Fibroblast of the aortic adventitia (primary cell): ENCODE measurements around the gene COL23A1. TPM values are rescaled to one million over a fixed set of nuclear protein-coding genes. Genes with fewer than 3 reads are reported as not detected.

Experiments
- DNase-seq: peaks from one replicate; pipeline ENCODE4 v3.0.0-alpha.2; 2010; ENCODE audit warnings: low read depth
- H3K4me3 ChIP-seq: 2 replicates; pipeline ENCODE4 v1.5.1; 2011; ENCODE audit warnings: low read depth, mild to moderate bottlenecking, control low read depth, low read length, moderate library complexity
- total RNA-seq: library from RNA; depleted of rRNA; stranded (reverse); fragments of >200 nt; gene quantifications from 2 replicates; pipeline ENCODE4 v1.2.3, GENCODE V29; 2012; ENCODE audit warnings: low replicate concordance
- TF ChIP-seq, protein P1 (sequence below): IDR thresholded peaks from 2 replicates; pipeline ENCODE4 v1.5.1; 2011; ENCODE audit warnings: mild to moderate bottlenecking, low read length, control low read depth, inconsistent platforms; ENCODE audit not compliant: insufficient read depth

The COL23A1 gene
- total RNA-seq, 1 donor = not detected

DNA sequence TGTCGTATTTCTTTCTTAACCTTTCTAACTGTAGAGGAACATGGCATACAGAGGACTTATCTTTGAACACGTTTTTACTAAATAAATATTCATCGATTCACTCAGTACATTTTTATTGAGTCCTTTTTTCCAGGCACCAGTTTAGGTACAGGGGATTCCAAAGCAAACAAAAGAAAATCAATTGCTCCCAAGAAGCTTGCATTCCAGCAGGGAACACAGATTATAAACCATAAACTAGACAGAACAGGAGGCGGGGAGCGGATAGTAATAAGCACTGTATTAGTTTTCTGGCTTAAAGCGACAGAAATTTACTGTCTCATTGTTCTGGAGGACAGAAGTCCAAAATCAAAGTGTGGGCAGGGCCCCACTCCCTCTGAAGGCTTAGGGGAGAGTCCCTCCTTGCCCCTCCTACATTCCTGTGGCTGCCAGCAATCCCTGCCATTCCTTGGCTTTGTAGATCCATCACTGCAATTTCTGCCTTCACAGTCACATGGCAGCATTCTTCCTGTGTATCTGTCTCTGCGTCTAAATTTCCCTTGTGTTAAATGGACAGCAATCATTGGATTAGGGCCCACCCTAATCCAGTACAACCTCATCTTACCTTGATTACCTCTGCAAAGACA, 115.5 kb downstream of the COL23A1 start:
- TF ChIP-seq, protein P1, sequence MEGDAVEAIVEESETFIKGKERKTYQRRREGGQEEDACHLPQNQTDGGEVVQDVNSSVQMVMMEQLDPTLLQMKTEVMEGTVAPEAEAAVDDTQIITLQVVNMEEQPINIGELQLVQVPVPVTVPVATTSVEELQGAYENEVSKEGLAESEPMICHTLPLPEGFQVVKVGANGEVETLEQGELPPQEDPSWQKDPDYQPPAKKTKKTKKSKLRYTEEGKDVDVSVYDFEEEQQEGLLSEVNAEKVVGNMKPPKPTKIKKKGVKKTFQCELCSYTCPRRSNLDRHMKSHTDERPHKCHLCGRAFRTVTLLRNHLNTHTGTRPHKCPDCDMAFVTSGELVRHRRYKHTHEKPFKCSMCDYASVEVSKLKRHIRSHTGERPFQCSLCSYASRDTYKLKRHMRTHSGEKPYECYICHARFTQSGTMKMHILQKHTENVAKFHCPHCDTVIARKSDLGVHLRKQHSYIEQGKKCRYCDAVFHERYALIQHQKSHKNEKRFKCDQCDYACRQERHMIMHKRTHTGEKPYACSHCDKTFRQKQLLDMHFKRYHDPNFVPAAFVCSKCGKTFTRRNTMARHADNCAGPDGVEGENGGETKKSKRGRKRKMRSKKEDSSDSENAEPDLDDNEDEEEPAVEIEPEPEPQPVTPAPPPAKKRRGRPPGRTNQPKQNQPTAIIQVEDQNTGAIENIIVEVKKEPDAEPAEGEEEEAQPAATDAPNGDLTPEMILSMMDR = no peak
- no peak overlapping the region for H3K4me3 ChIP-seq
- no peak for DNase-seq

- no peak overlapping the region for H3K4me3 ChIP-seq
- TF ChIP-seq, protein P1 = no peak
- DNase-seq = no peak
These were observed 116.3 kb downstream of the COL23A1 start for GRCh38 chr5:178473854-178474253.

GRCh38 chr5:178472138-178472537, 118.1 kb downstream of the COL23A1 start:
- TF ChIP-seq, protein P1 = no peak
- no peak for DNase-seq
- H3K4me3 ChIP-seq = no peak overlapping the region

- DNase-seq = no peak
- no peak overlapping the region for H3K4me3 ChIP-seq
- TF ChIP-seq, protein P1 = no peak
These were observed 118.5 kb downstream of the COL23A1 start for GRCh38 chr5:178471711-178472110.

DNA sequence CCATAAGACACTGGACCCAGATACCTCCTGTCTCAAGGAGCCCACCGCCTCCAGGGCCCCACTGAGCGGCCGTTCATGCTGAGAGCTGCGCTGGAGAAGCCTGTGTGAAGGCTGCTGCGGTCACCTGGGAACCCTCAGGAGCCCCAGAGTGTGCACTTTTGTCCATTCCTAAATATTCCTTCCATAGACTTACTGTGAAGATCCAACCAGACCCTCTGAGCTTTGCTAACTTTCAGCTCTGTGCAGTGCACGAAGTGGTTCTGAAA, 119.5 kb downstream of the COL23A1 start:
- no peak for DNase-seq
- TF ChIP-seq, protein P1 = no peak
- no peak overlapping the region for H3K4me3 ChIP-seq

DNA sequence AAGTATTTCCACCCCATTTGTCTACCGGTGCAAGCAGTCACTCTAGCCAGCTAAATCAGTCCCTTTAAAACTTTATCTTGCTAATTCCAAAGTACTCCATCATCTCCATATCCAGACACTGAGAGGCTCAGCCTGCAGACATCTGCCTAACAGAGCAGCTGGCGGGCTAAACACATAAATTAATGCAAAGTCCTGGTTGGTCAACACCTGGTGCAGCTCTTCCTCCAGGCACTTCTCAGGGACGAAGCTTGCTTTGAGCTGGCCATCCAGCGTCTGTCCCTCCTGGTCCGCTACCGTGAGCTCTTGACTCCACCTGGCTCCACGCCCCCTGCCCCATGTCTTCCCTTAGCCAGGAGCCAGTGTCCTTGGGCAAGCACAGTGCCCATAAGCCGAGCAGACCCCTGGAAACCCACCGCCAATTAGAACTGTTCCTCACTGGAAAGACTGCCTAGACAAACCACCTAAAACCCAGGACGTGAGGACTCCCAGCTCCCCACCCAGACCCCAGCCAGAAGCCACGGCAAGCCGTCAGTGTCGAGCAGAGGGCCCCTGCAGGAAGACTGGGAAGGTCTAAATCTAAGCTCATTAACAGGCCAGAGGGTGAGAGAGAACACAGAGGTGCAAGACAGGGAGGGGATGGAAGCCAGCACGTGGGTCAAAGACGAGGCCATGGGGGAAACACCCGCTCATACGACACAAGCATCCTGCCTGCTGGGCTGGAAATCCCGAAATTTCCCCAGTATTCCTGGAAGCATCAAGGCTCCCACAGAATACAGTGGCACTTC, 120.0 kb downstream of the COL23A1 start:
- H3K4me3 ChIP-seq = no peak overlapping the region
- TF ChIP-seq, protein P1 = no peak
- no peak for DNase-seq
